Liver (tissue), 9 donors: ENCODE results near the gene ZFP91. TPM values are rescaled to one million over a fixed set of nuclear protein-coding genes. Genes with fewer than 3 reads are reported as not detected.

ENCODE experiments used
- DNase-seq: peaks from one replicate; pipeline ENCODE4 v3.0.0-alpha.2; 2017; ENCODE audit warnings: low spot score
- H3K27ac ChIP-seq, 2 donors: one replicate each; pipeline ENCODE4 v1.7.0; 2013; ENCODE audit warnings: inconsistent platforms in 2 of 2, low read length in 2 of 2, control low read depth in 1 of 2, low read depth in 1 of 2, mild to moderate bottlenecking in 1 of 2
- H3K27me3 ChIP-seq, 4 donors: one replicate each; pipeline versions ENCODE4 v1.6.1 to v1.7.0; 2013; ENCODE audit warnings: low read length in 3 of 4, inconsistent platforms in 1 of 4, mild to moderate bottlenecking in 1 of 4, moderate library complexity in 1 of 4; ENCODE audit not compliant: control insufficient read depth in 4 of 4, insufficient read depth in 4 of 4
- H3K36me3 ChIP-seq, 4 donors: one replicate each; pipeline versions ENCODE4 v1.6.1 to v1.7.0; 2013; ENCODE audit warnings: low read length in 3 of 4, mild to moderate bottlenecking in 3 of 4, low read depth in 1 of 4, moderate library complexity in 1 of 4; ENCODE audit not compliant: control insufficient read depth in 4 of 4, insufficient read depth in 3 of 4
- H3K4me1 ChIP-seq, 4 donors: one replicate each; pipeline versions ENCODE4 v1.6.1 to v1.7.0; 2013; ENCODE audit warnings: low read length in 3 of 4, mild to moderate bottlenecking in 3 of 4, moderate library complexity in 1 of 4; ENCODE audit not compliant: control insufficient read depth in 4 of 4, insufficient read depth in 4 of 4
- H3K4me3 ChIP-seq, 3 donors: one replicate each; pipeline versions ENCODE4 v1.6.1 to v1.7.0; 2013; ENCODE audit warnings: low read length in 3 of 3, control low read depth in 1 of 3, low read depth in 1 of 3, mild to moderate bottlenecking in 1 of 3
- H3K9ac ChIP-seq, 2 donors: one replicate each; pipeline ENCODE4 v1.7.0; 2013; ENCODE audit warnings: low read length in 2 of 2, mild to moderate bottlenecking in 2 of 2, moderate library complexity in 2 of 2, control low read depth in 1 of 2, low read depth in 1 of 2
- H3K9me3 ChIP-seq, 4 donors: one replicate each; pipeline versions ENCODE4 v1.6.1 to v1.7.0; 2013; ENCODE audit warnings: low read length in 3 of 4; ENCODE audit not compliant: control insufficient read depth in 4 of 4
- ATF3 ChIP-seq: IDR thresholded peaks from 2 replicates; pipeline ENCODE4 v1.6.1; 2016; ENCODE audit warnings: antibody characterized with exemption
- FOXA1 ChIP-seq: IDR thresholded peaks from 2 replicates; pipeline ENCODE4 v1.6.1; 2016; ENCODE audit warnings: antibody characterized with exemption
- FOXA2 ChIP-seq: IDR thresholded peaks from 2 replicates; pipeline ENCODE4 v1.6.1; 2016; ENCODE audit warnings: antibody characterized with exemption
- GABPA ChIP-seq, 2 donors: IDR thresholded peaks in 1 of 2; conservative IDR thresholded peaks in 1 of 2; 2 replicates each; pipeline ENCODE4 v1.6.1; 2016; ENCODE audit warnings: antibody characterized with exemption in 2 of 2, mild to moderate bottlenecking in 1 of 2, moderate library complexity in 1 of 2
- HNF4G ChIP-seq: IDR thresholded peaks from 2 replicates; pipeline ENCODE4 v1.6.1; 2016; ENCODE audit warnings: antibody characterized with exemption
- JUND ChIP-seq, 2 donors: IDR thresholded peaks; 2 replicates each; pipeline ENCODE4 v1.6.1; 2016; ENCODE audit warnings: antibody characterized with exemption in 2 of 2
- MAX ChIP-seq: IDR thresholded peaks from 2 replicates; pipeline ENCODE4 v1.6.1; 2016; ENCODE audit warnings: antibody characterized with exemption
- NR2F2 ChIP-seq: IDR thresholded peaks from 2 replicates; pipeline ENCODE4 v1.6.1; 2016; ENCODE audit warnings: antibody characterized with exemption
- RAD21 ChIP-seq, 2 donors: IDR thresholded peaks; 2 replicates each; pipeline ENCODE4 v1.6.1; 2016; ENCODE audit warnings: antibody characterized with exemption in 2 of 2, mild to moderate bottlenecking in 2 of 2
- RXRA ChIP-seq, 2 donors: IDR thresholded peaks; 2 replicates each; pipeline ENCODE4 v1.6.1; 2017 to 2018; ENCODE audit warnings: antibody characterized with exemption in 2 of 2, mild to moderate bottlenecking in 1 of 2
- SP1 ChIP-seq: IDR thresholded peaks from 2 replicates; pipeline ENCODE4 v1.6.1; 2018; ENCODE audit warnings: antibody characterized with exemption, mild to moderate bottlenecking
- TAF1 ChIP-seq: conservative IDR thresholded peaks from 2 replicates; pipeline ENCODE4 v1.6.1; 2016; ENCODE audit warnings: antibody characterized with exemption, mild to moderate bottlenecking
- YY1 ChIP-seq: IDR thresholded peaks from 2 replicates; pipeline ENCODE4 v1.6.1; 2016; ENCODE audit warnings: antibody characterized with exemption, mild to moderate bottlenecking
- WGBS: extraction: QIAGEN DNeasy Blood & Tissue Kit; methylation state at CpG from one replicate; pipeline ENCODE4 v1.1.7; 2013; 5-methylcytosine and 5-hydroxymethylcytosine counted together
- polyA plus RNA-seq, 2 donors: library from polyadenylated mRNA; stranded (reverse) in 1 of 2; unstranded in 1 of 2; fragments of 200-250 nt in 1 of 2; fragments of >200 nt in 1 of 2; fragmentation: Nextera tagmentation in 1 of 2; extraction: Ambion mirVana in 1 of 2; gene quantifications; one replicate each; pipeline versions ENCODE4 v1.2.1 to v1.2.3, GENCODE V29; 2013 to 2015
- total RNA-seq, 2 donors: library from RNA; depleted of rRNA; stranded (reverse); fragments of >200 nt; gene quantifications; one replicate each; pipeline ENCODE4 v1.2.3, GENCODE V29; 2014
- TF ChIP-seq, protein P1 (sequence below): IDR thresholded peaks from 2 replicates; pipeline ENCODE4 v1.6.1; 2016; ENCODE audit warnings: antibody characterized with exemption
- TF ChIP-seq, protein P2 (sequence below): fragments of 150-350 bp; IDR thresholded peaks from 2 replicates; pipeline ENCODE4 v1.5.1; 2017; ENCODE audit warnings: improper control_type of control experiment, low read depth, low read length; ENCODE audit not compliant: missing input control
- TF ChIP-seq, protein P3 (sequence below): IDR thresholded peaks from 2 replicates; pipeline ENCODE4 v1.6.1; 2016; ENCODE audit warnings: antibody characterized with exemption, mild to moderate bottlenecking
- donor health status: healthy.
- donor health status: healthy.
- donor health status: healthy.
- donor health status: healthy.
- donor health status: healthy.

The ZFP91 gene
- total and polyA plus RNA-seq, 4 donors: 8.9 to 27.8 (median 20.0) TPM

- Histone ChIP-seq H3K27me3 (no peaks in the 10 kb centered on the region), H3K4me1 (no peaks in the 10 kb centered on the region), H3K36me3 (peaks cover 3 to 27% (median 17%) of the 10 kb centered on the region in 4 donors), H3K9me3 (no peaks in the 10 kb centered on the region), H3K9ac (no peak overlapping the region), H3K27ac (no peak overlapping the region), H3K4me3 (no peak overlapping the region)
- TF ChIP-seq, protein P1, sequence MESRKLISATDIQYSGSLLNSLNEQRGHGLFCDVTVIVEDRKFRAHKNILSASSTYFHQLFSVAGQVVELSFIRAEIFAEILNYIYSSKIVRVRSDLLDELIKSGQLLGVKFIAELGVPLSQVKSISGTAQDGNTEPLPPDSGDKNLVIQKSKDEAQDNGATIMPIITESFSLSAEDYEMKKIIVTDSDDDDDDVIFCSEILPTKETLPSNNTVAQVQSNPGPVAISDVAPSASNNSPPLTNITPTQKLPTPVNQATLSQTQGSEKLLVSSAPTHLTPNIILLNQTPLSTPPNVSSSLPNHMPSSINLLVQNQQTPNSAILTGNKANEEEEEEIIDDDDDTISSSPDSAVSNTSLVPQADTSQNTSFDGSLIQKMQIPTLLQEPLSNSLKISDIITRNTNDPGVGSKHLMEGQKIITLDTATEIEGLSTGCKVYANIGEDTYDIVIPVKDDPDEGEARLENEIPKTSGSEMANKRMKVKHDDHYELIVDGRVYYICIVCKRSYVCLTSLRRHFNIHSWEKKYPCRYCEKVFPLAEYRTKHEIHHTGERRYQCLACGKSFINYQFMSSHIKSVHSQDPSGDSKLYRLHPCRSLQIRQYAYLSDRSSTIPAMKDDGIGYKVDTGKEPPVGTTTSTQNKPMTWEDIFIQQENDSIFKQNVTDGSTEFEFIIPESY: no peak
- TF ChIP-seq FOXA2 (no peak), HNF4G (no peak), RXRA (IDR thresholded peaks at IDR 0.05) (no peak), NR2F2 (no peak), TAF1 (no peak), SP1 (no peak), RAD21 (IDR thresholded peaks at IDR 0.05) (no peak), ATF3 (no peak), FOXA1 (no peak), GABPA (IDR thresholded peaks at IDR 0.05 in 1 of 2, conservative IDR thresholded peaks at IDR 0.05 in 1 of 2) (no peak), JUND (IDR thresholded peaks at IDR 0.05) (no peak), MAX (no peak), YY1 (no peak)
- TF ChIP-seq, protein P2, sequence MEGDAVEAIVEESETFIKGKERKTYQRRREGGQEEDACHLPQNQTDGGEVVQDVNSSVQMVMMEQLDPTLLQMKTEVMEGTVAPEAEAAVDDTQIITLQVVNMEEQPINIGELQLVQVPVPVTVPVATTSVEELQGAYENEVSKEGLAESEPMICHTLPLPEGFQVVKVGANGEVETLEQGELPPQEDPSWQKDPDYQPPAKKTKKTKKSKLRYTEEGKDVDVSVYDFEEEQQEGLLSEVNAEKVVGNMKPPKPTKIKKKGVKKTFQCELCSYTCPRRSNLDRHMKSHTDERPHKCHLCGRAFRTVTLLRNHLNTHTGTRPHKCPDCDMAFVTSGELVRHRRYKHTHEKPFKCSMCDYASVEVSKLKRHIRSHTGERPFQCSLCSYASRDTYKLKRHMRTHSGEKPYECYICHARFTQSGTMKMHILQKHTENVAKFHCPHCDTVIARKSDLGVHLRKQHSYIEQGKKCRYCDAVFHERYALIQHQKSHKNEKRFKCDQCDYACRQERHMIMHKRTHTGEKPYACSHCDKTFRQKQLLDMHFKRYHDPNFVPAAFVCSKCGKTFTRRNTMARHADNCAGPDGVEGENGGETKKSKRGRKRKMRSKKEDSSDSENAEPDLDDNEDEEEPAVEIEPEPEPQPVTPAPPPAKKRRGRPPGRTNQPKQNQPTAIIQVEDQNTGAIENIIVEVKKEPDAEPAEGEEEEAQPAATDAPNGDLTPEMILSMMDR: no peak
- TF ChIP-seq, protein P3, sequence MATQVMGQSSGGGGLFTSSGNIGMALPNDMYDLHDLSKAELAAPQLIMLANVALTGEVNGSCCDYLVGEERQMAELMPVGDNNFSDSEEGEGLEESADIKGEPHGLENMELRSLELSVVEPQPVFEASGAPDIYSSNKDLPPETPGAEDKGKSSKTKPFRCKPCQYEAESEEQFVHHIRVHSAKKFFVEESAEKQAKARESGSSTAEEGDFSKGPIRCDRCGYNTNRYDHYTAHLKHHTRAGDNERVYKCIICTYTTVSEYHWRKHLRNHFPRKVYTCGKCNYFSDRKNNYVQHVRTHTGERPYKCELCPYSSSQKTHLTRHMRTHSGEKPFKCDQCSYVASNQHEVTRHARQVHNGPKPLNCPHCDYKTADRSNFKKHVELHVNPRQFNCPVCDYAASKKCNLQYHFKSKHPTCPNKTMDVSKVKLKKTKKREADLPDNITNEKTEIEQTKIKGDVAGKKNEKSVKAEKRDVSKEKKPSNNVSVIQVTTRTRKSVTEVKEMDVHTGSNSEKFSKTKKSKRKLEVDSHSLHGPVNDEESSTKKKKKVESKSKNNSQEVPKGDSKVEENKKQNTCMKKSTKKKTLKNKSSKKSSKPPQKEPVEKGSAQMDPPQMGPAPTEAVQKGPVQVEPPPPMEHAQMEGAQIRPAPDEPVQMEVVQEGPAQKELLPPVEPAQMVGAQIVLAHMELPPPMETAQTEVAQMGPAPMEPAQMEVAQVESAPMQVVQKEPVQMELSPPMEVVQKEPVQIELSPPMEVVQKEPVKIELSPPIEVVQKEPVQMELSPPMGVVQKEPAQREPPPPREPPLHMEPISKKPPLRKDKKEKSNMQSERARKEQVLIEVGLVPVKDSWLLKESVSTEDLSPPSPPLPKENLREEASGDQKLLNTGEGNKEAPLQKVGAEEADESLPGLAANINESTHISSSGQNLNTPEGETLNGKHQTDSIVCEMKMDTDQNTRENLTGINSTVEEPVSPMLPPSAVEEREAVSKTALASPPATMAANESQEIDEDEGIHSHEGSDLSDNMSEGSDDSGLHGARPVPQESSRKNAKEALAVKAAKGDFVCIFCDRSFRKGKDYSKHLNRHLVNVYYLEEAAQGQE: no peak
- 94% methylated on average over 3 of the region's 3 CpGs for WGBS
- DNase-seq: no peak
Measured at GRCh38 chr11:58530236-58530635, 48.6 kb upstream of the ZFP91 start.

DNA sequence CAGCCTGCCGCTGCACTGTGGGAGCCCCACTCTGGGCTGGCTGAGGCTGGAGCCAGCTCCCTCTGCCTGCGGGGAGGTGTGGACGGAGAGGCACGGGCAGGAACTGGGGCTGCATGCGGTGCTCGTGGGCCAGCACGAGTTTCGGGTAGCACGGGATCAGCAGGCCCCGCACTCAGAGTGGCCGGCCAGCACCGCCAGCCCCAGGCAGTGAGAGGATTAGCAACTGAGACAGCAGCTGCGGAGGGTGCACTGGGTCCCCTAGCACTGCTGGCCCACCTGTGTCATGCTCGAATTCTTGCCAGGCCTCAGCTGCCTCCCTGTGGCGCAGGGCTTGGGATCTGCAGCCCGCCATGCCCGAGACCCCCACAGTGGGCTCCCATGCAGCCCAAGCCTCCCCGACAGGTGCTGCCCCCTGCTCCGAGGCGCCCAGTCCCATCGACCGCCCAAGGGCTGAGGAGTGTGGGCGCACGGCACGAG, 47.0 kb upstream of the ZFP91 start:
- Histone ChIP-seq H3K27me3 (no peaks in the 10 kb centered on the region), H3K9me3 (no peaks in the 10 kb centered on the region), H3K27ac (no peak overlapping the region), H3K4me3 (no peak overlapping the region), H3K4me1 (no peaks in the 10 kb centered on the region), H3K9ac (no peak overlapping the region), H3K36me3 (peaks cover 3 to 25% (median 17%) of the 10 kb centered on the region in 4 donors)
- TF ChIP-seq, protein P3: no peak
- TF ChIP-seq RXRA (IDR thresholded peaks at IDR 0.05) (no peak), YY1 (no peak), SP1 (no peak)
- TF ChIP-seq, protein P2: no peak
- TF ChIP-seq, protein P1: no peak
- DNase-seq: no peak
- 94% methylated on average over 25 of the region's 25 CpGs for WGBS
